Mesenchymal stem cell (in vitro differentiated cells and primary cell): ENCODE results near the gene C11orf91.
"Not testable (repeated sequence)": the region's sequence is repeated elsewhere in the genome, so short reads cannot be mapped to it uniquely, and the experiment has no call there.

Source experiments
- DNase-seq: peaks from one replicate; pipeline ENCODE4 v3.0.0-alpha.2; 2013
- H2AFZ ChIP-seq: one replicate; pipeline ENCODE4 v1.6.1; 2013; ENCODE audit warnings: low read depth, mild to moderate bottlenecking, control low read depth, inconsistent platforms, low read length, moderate library complexity
- H2AK5ac ChIP-seq: 2 replicates; pipeline ENCODE4 v1.6.1; 2013; ENCODE audit warnings: low read length, moderate library complexity, mild to moderate bottlenecking, inconsistent platforms; ENCODE audit not compliant: severe bottlenecking
- H2BK120ac ChIP-seq: one replicate; pipeline ENCODE4 v1.6.1; 2013; ENCODE audit warnings: low read depth, mild to moderate bottlenecking, inconsistent platforms, low read length, moderate library complexity
- H2BK12ac ChIP-seq, 2 experiments: one replicate each; pipeline ENCODE4 v1.6.1; 2013; ENCODE audit warnings: inconsistent platforms in 2 of 2, low read length in 2 of 2, mild to moderate bottlenecking in 2 of 2, moderate library complexity in 2 of 2, control low read depth in 1 of 2
- H2BK15ac ChIP-seq: one replicate; pipeline ENCODE4 v1.6.1; 2013; ENCODE audit warnings: mild to moderate bottlenecking, low read depth, inconsistent platforms; ENCODE audit not compliant: poor library complexity, severe bottlenecking
- H2BK5ac ChIP-seq: 2 replicates; pipeline ENCODE4 v1.6.1; 2013; ENCODE audit warnings: low read depth, mild to moderate bottlenecking, low read length, control low read depth, inconsistent platforms; ENCODE audit not compliant: poor library complexity, severe bottlenecking
- H3K14ac ChIP-seq, 2 experiments: one replicate each; pipeline ENCODE4 v1.6.1; 2013; ENCODE audit warnings: inconsistent platforms in 2 of 2, low read length in 2 of 2, control low read depth in 1 of 2, mild to moderate bottlenecking in 1 of 2, moderate library complexity in 1 of 2
- H3K18ac ChIP-seq, 2 experiments: one replicate each; pipeline ENCODE4 v1.6.1; 2013; ENCODE audit warnings: inconsistent platforms in 2 of 2, low read length in 2 of 2, control low read depth in 1 of 2, low read depth in 1 of 2, mild to moderate bottlenecking in 1 of 2
- H3K23ac ChIP-seq, 2 experiments: one replicate each; pipeline ENCODE4 v1.6.1; 2013; ENCODE audit warnings: inconsistent platforms in 2 of 2, low read length in 2 of 2, mild to moderate bottlenecking in 2 of 2, moderate library complexity in 2 of 2, control low read depth in 1 of 2
- H3K27ac ChIP-seq: 2 replicates; pipeline ENCODE4 v1.5.1; 2013; ENCODE audit warnings: mild to moderate bottlenecking, moderate library complexity, low read length, control low read depth, inconsistent platforms; ENCODE audit not compliant: poor library complexity, severe bottlenecking
- H3K27me3 ChIP-seq, 2 experiments: 2 replicates each; pipeline versions ENCODE4 v1.6.1 to v1.7.0; 2013; ENCODE audit warnings: low read length in 2 of 2, mild to moderate bottlenecking in 2 of 2, moderate library complexity in 2 of 2, control low read depth in 1 of 2, inconsistent platforms in 1 of 2; ENCODE audit not compliant: control insufficient read depth in 1 of 2, insufficient read depth in 1 of 2
- H3K36me3 ChIP-seq, 2 experiments: 2 replicates each; pipeline versions ENCODE4 v1.6.1 to v1.7.0; 2013; ENCODE audit warnings: low read length in 2 of 2, control low read depth in 1 of 2, inconsistent platforms in 1 of 2, low read depth in 1 of 2, mild to moderate bottlenecking in 1 of 2; ENCODE audit not compliant: insufficient read depth in 2 of 2, control insufficient read depth in 1 of 2
- H3K4ac ChIP-seq, 2 experiments: one replicate each; pipeline ENCODE4 v1.6.1; 2013; ENCODE audit warnings: inconsistent platforms in 2 of 2, low read length in 2 of 2, mild to moderate bottlenecking in 2 of 2, moderate library complexity in 2 of 2, control low read depth in 1 of 2, low read depth in 1 of 2
- H3K4me1 ChIP-seq: 2 replicates; pipeline ENCODE4 v1.6.1; 2013; ENCODE audit warnings: low read depth, low read length, control low read depth; ENCODE audit not compliant: control insufficient read depth, insufficient read depth
- H3K4me2 ChIP-seq: 2 replicates; pipeline ENCODE4 v1.6.1; 2013; ENCODE audit warnings: low read length, mild to moderate bottlenecking, inconsistent platforms; ENCODE audit not compliant: poor library complexity, severe bottlenecking
- H3K4me3 ChIP-seq, 2 experiments: 2 replicates each; pipeline versions ENCODE4 v1.5.1 to v1.7.0; 2013; ENCODE audit warnings: low read length in 2 of 2, mild to moderate bottlenecking in 2 of 2, control low read depth in 1 of 2, low read depth in 1 of 2; ENCODE audit not compliant: insufficient read depth in 1 of 2
- H3K79me1 ChIP-seq: replicated peaks from 2 replicates; pipeline ENCODE4 v1.6.1; 2013; ENCODE audit warnings: mild to moderate bottlenecking, control low read depth, low read length, inconsistent platforms; ENCODE audit not compliant: poor library complexity, severe bottlenecking
- H3K9ac ChIP-seq: 2 replicates; pipeline ENCODE4 v1.7.0; 2013; ENCODE audit warnings: mild to moderate bottlenecking, low read length, moderate library complexity
- H3K9me3 ChIP-seq: 2 replicates; pipeline ENCODE4 v1.7.0; 2013; ENCODE audit warnings: mild to moderate bottlenecking, low read length; ENCODE audit not compliant: control insufficient read depth
- H4K8ac ChIP-seq: one replicate; pipeline ENCODE4 v1.6.1; 2013; ENCODE audit warnings: inconsistent platforms, mild to moderate bottlenecking, low read length, moderate library complexity
- H4K91ac ChIP-seq: one replicate; pipeline ENCODE4 v1.6.1; 2013; ENCODE audit warnings: mild to moderate bottlenecking, low read length, inconsistent platforms
- WGBS: methylation state at CpG from one replicate; pipeline ENCODE4 v1.1.7; 2013; ENCODE audit warnings: mixed read lengths; 5-methylcytosine and 5-hydroxymethylcytosine counted together

The C11orf91 gene

GRCh38 chr11:33684003-33684706 lies 16.5 kb downstream of the C11orf91 start:
- no peak for DNase-seq
- Histone ChIP-seq H3K27ac (no peak overlapping the region), H2AFZ (no peak overlapping the region), H2BK120ac (no peak overlapping the region), H3K36me3 (no peaks in the 10 kb centered on the region), H3K4ac (no peak overlapping the region), H3K14ac (no peak overlapping the region), H3K27me3 (no peaks in the 10 kb centered on the region), H3K4me2 (no peak overlapping the region), H2BK5ac (no peak overlapping the region), H2AK5ac (no peak overlapping the region), H3K4me1 (peaks cover 12% of the 10 kb centered on the region), H3K18ac (no peak overlapping the region), H3K9me3 (no peaks in the 10 kb centered on the region), H4K8ac (no peak overlapping the region), H4K91ac (no peak overlapping the region), H2BK15ac (no peak overlapping the region), H3K79me1 (no peaks in the 10 kb centered on the region), H3K9ac (peak overlapping the region; percentile 34), H3K4me3 (no peak overlapping the region), H3K23ac (no peak overlapping the region), H2BK12ac (no peak overlapping the region)
- WGBS, result 63% methylated on average over 4 of the region's 5 CpGs

GRCh38 chr11:33682446-33682845 lies 18.2 kb downstream of the C11orf91 start:
- H2BK120ac ChIP-seq, result no peak overlapping the region
- no peak overlapping the region for H4K91ac ChIP-seq
- 82% methylated on average over 4 of the region's 4 CpGs for WGBS
- no peaks in the 10 kb centered on the region for H3K27me3 ChIP-seq
- no peak overlapping the region for H2BK5ac ChIP-seq
- H3K27ac ChIP-seq, result no peak overlapping the region
- H3K4me3 ChIP-seq, result no peak overlapping the region
- H3K9ac ChIP-seq, result no peak overlapping the region
- no peak overlapping the region for H2AK5ac ChIP-seq
- H3K79me1 ChIP-seq, result no peaks in the 10 kb centered on the region
- no peak overlapping the region for H3K18ac ChIP-seq
- no peak overlapping the region for H3K23ac ChIP-seq
- no peak overlapping the region for H3K4ac ChIP-seq
- no peak overlapping the region for H2BK15ac ChIP-seq
- no peaks in the 10 kb centered on the region for H3K9me3 ChIP-seq
- no peak overlapping the region for H3K14ac ChIP-seq
- H4K8ac ChIP-seq, result no peak overlapping the region
- no peak overlapping the region for H2BK12ac ChIP-seq
- no peak overlapping the region for H3K4me2 ChIP-seq
- peaks cover 10% of the 10 kb centered on the region for H3K4me1 ChIP-seq
- no peak overlapping the region for H2AFZ ChIP-seq
- H3K36me3 ChIP-seq, result no peaks in the 10 kb centered on the region
- no peak for DNase-seq

GRCh38 chr11:33682019-33682418 lies 18.6 kb downstream of the C11orf91 start:
- H2BK5ac ChIP-seq, result no peak overlapping the region
- no peak overlapping the region for H2BK15ac ChIP-seq
- no peak overlapping the region for H3K4ac ChIP-seq
- H3K36me3 ChIP-seq, result no peaks in the 10 kb centered on the region
- H3K27me3 ChIP-seq, result no peaks in the 10 kb centered on the region
- H2AFZ ChIP-seq, result no peak overlapping the region
- no peak overlapping the region for H3K9ac ChIP-seq
- H2BK120ac ChIP-seq, result no peak overlapping the region
- peaks cover 10% of the 10 kb centered on the region for H3K4me1 ChIP-seq
- no peak overlapping the region for H3K27ac ChIP-seq
- H3K79me1 ChIP-seq, result no peaks in the 10 kb centered on the region
- no peak overlapping the region for H4K8ac ChIP-seq
- no peak overlapping the region for H3K14ac ChIP-seq
- no peak overlapping the region for H3K23ac ChIP-seq
- H3K18ac ChIP-seq, result no peak overlapping the region
- no peak overlapping the region for H3K4me3 ChIP-seq
- WGBS, result 92% methylated on average over 2 of the region's 3 CpGs
- no peak overlapping the region for H3K4me2 ChIP-seq
- peak overlapping the region; percentile 45 for H2AK5ac ChIP-seq
- H4K91ac ChIP-seq, result no peak overlapping the region
- no peak for DNase-seq
- H2BK12ac ChIP-seq, result no peak overlapping the region
- no peaks in the 10 kb centered on the region for H3K9me3 ChIP-seq

- WGBS, result 96% methylated on average over 1 of the region's 1 CpG
- not testable (repeated sequence) for H3K79me1 ChIP-seq, H2BK12ac ChIP-seq, H3K18ac ChIP-seq, H3K4ac ChIP-seq, H2BK15ac ChIP-seq, H4K91ac ChIP-seq, H2BK120ac ChIP-seq, H3K27me3 ChIP-seq, H3K27ac ChIP-seq, H2AK5ac ChIP-seq, H3K9ac ChIP-seq, H2AFZ ChIP-seq, H2BK5ac ChIP-seq, H3K23ac ChIP-seq, DNase-seq, H3K9me3 ChIP-seq, H3K4me3 ChIP-seq, H3K14ac ChIP-seq, H3K4me2 ChIP-seq, H4K8ac ChIP-seq
- Histone ChIP-seq H3K4me1 (peaks cover 16% of the 10 kb centered on the region), H3K36me3 (peaks cover 0 to 24% of the 10 kb centered on the region in 2 experiments)
These were observed 22.0 kb downstream of the C11orf91 start for GRCh38 chr11:33678616-33679015.
